ENCODE measurements around the gene RETREG1.
"Not testable (repeated sequence)": the region's sequence is repeated elsewhere in the genome, so short reads cannot be mapped to it uniquely, and the experiment has no call there.

DNA sequence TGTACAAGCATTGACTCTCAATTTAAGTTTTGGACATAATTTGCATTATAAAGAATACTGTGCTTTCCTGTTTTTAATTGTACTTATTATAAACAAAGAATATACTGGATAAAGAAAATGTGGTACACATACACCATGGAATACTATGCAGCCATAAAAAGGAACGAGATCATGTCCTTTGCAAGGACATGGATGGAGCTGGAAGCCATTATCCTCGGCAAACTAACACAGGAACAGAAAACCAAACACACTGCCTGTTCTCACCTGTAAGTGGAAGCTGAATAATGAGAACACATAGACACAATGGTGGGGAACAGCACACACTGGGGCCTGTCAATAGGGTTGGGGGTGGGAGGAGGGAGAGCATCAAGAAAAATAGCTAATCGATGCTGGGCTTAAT, 140.4 kb downstream of the RETREG1 start:
- TF ChIP-seq, protein P1, sequence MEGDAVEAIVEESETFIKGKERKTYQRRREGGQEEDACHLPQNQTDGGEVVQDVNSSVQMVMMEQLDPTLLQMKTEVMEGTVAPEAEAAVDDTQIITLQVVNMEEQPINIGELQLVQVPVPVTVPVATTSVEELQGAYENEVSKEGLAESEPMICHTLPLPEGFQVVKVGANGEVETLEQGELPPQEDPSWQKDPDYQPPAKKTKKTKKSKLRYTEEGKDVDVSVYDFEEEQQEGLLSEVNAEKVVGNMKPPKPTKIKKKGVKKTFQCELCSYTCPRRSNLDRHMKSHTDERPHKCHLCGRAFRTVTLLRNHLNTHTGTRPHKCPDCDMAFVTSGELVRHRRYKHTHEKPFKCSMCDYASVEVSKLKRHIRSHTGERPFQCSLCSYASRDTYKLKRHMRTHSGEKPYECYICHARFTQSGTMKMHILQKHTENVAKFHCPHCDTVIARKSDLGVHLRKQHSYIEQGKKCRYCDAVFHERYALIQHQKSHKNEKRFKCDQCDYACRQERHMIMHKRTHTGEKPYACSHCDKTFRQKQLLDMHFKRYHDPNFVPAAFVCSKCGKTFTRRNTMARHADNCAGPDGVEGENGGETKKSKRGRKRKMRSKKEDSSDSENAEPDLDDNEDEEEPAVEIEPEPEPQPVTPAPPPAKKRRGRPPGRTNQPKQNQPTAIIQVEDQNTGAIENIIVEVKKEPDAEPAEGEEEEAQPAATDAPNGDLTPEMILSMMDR (IDR thresholded peaks at IDR 0.05), result not testable (repeated sequence)
- TF ChIP-seq POLR2A (IDR thresholded peaks at IDR 0.05), result not testable (repeated sequence)

Measured in testis (tissue), 2 donors.